HepG2 (cell line): ENCODE measurements around the gene CFAP70. TPM values are rescaled to one million over a fixed set of nuclear protein-coding genes. Genes with fewer than 3 reads are reported as not detected.

Source experiments
- ADNP ChIP-seq: sonication (generic); formaldehyde crosslinking; IDR thresholded peaks from 2 replicates; pipeline ENCODE4 v1.4.0; 2020; ENCODE audit warnings: missing genetic modification reagents
- ARNT2 ChIP-seq: sonication (generic); formaldehyde crosslinking; IDR thresholded peaks from 2 replicates; pipeline ENCODE4 v1.8.0; 2022; ENCODE audit warnings: mild to moderate bottlenecking, low read depth, missing genetic modification reagents, moderate library complexity
- ATF7-NPFF ChIP-seq: sonication (generic); formaldehyde crosslinking; IDR thresholded peaks from 2 replicates; pipeline ENCODE4 v1.8.1; 2023; ENCODE audit warnings: mild to moderate bottlenecking, low read depth, missing genetic modification reagents, moderate library complexity
- FOSL1 ChIP-seq: sonication (generic); formaldehyde crosslinking; IDR thresholded peaks from 2 replicates; pipeline ENCODE4 v1.9.0; 2021; ENCODE audit warnings: missing genetic modification reagents, borderline replicate concordance
- FOSL2 ChIP-seq: sonication (generic); formaldehyde crosslinking; IDR thresholded peaks from 2 replicates; pipeline ENCODE4 v1.4.0; 2020; ENCODE audit warnings: missing genetic modification reagents
- HMG20A ChIP-seq: IDR thresholded peaks from 2 replicates; pipeline ENCODE4 v1.6.1; 2016; ENCODE audit warnings: borderline replicate concordance
- LCORL ChIP-seq, 2 experiments: fragments of 450-650 bp in 1 of 2; sonication (generic) in 1 of 2; formaldehyde crosslinking in 1 of 2; IDR thresholded peaks; 2 replicates each; pipeline versions ENCODE4 v1.5.0 to v1.6.1; 2017 to 2020; ENCODE audit warnings: antibody characterized with exemption in 1 of 2, missing genetic modification reagents in 1 of 2
- MLLT10 ChIP-seq: sonication (generic); formaldehyde crosslinking; IDR thresholded peaks from 2 replicates; pipeline ENCODE4 v1.4.0; 2020; ENCODE audit warnings: missing genetic modification reagents
- MTA3 ChIP-seq: sonication (generic); formaldehyde crosslinking; IDR thresholded peaks from 2 replicates; pipeline ENCODE4 v1.4.0; 2020; ENCODE audit warnings: missing genetic modification reagents
- MZF1 ChIP-seq: sonication (generic); formaldehyde crosslinking; IDR thresholded peaks from 2 replicates; pipeline ENCODE4 v1.8.1; 2023; ENCODE audit warnings: mild to moderate bottlenecking, missing genetic modification reagents, borderline replicate concordance
- NKX3-1 ChIP-seq: sonication (generic); formaldehyde crosslinking; IDR thresholded peaks from 2 replicates; pipeline ENCODE4 v1.5.0; 2020; ENCODE audit warnings: missing genetic modification reagents
- RAD51 ChIP-seq: fragments of 450-650 bp; IDR thresholded peaks from 2 replicates; pipeline ENCODE4 v1.6.1; 2016; ENCODE audit warnings: borderline replicate concordance
- REPIN1 ChIP-seq: sonication (generic); formaldehyde crosslinking; IDR thresholded peaks from 2 replicates; pipeline ENCODE4 v1.8.0; 2022; ENCODE audit warnings: missing genetic modification reagents, low read depth, mild to moderate bottlenecking, borderline replicate concordance
- SATB2 ChIP-seq: sonication (generic); formaldehyde crosslinking; IDR thresholded peaks from 2 replicates; pipeline ENCODE4 v1.5.0; 2020; ENCODE audit warnings: missing genetic modification reagents
- TP53 ChIP-seq: sonication (generic); formaldehyde crosslinking; conservative IDR thresholded peaks from 2 replicates; pipeline ENCODE4 v1.4.0; 2020; ENCODE audit warnings: missing genetic modification reagents
- ZNF562 ChIP-seq: sonication (generic); formaldehyde crosslinking; IDR thresholded peaks from 2 replicates; pipeline ENCODE4 v1.8.0; 2022; ENCODE audit warnings: missing genetic modification reagents, borderline replicate concordance
- ZSCAN29 ChIP-seq: sonication (generic); formaldehyde crosslinking; conservative IDR thresholded peaks from 2 replicates; pipeline ENCODE4 v1.4.0; 2020; ENCODE audit warnings: mild to moderate bottlenecking, missing genetic modification reagents
- polyA plus RNA-seq, 8 experiments: library from polyadenylated mRNA; depleted of rRNA in 3 of 8; stranded (reverse) in 7 of 8; unstranded in 1 of 8; fragments of >200 nt; fragmentation: Illumina TruSeq in 4 of 8; extraction: Trizol in 4 of 8; gene quantifications; 2 replicates each; pipeline versions ENCODE4 v1.2.1 to v1.2.3, GENCODE V29; 2011 to 2016; ENCODE audit warnings: low read depth in 4 of 8, missing spikeins in 1 of 8, mixed read lengths in 1 of 8; ENCODE audit not compliant: insufficient read depth in 1 of 8
- total RNA-seq, 5 experiments: library from RNA; depleted of rRNA; stranded (reverse); fragments of >200 nt; fragmentation: Illumina TruSeq; extraction: Trizol; gene quantifications; 2 replicates each; pipeline ENCODE4 v1.2.3, GENCODE V29; 2016; ENCODE audit warnings: low read depth in 1 of 5
- TF ChIP-seq, protein P1 (sequence below): IDR thresholded peaks from 2 replicates; pipeline ENCODE4 v1.6.1; 2016
- TF ChIP-seq, protein P2 (sequence below): sonication (generic); formaldehyde crosslinking; IDR thresholded peaks from 2 replicates; pipeline ENCODE4 v1.8.1; 2022; ENCODE audit warnings: mild to moderate bottlenecking, missing genetic modification reagents
- TF ChIP-seq, protein P3 (sequence below): sonication (generic); formaldehyde crosslinking; IDR thresholded peaks from 2 replicates; pipeline ENCODE4 v1.8.0; 2022; ENCODE audit warnings: mild to moderate bottlenecking, missing genetic modification reagents, moderate library complexity
- TF ChIP-seq, protein P4 (sequence below): sonication (generic); formaldehyde crosslinking; conservative IDR thresholded peaks from 2 replicates; pipeline ENCODE4 v1.4.0; 2020; ENCODE audit warnings: mild to moderate bottlenecking, missing genetic modification reagents, moderate library complexity
- TF ChIP-seq, protein P5 (sequence below): sonication (generic); formaldehyde crosslinking; IDR thresholded peaks from 2 replicates; pipeline ENCODE4 v1.5.0; 2020; ENCODE audit warnings: missing genetic modification reagents

Gene CFAP70
- total and polyA plus RNA-seq, 2 of the 13 experiments (the other 11 are each of a cell fraction or from before 2014, with no cell fraction given) = 0.27 to 0.38 TPM

DNA sequence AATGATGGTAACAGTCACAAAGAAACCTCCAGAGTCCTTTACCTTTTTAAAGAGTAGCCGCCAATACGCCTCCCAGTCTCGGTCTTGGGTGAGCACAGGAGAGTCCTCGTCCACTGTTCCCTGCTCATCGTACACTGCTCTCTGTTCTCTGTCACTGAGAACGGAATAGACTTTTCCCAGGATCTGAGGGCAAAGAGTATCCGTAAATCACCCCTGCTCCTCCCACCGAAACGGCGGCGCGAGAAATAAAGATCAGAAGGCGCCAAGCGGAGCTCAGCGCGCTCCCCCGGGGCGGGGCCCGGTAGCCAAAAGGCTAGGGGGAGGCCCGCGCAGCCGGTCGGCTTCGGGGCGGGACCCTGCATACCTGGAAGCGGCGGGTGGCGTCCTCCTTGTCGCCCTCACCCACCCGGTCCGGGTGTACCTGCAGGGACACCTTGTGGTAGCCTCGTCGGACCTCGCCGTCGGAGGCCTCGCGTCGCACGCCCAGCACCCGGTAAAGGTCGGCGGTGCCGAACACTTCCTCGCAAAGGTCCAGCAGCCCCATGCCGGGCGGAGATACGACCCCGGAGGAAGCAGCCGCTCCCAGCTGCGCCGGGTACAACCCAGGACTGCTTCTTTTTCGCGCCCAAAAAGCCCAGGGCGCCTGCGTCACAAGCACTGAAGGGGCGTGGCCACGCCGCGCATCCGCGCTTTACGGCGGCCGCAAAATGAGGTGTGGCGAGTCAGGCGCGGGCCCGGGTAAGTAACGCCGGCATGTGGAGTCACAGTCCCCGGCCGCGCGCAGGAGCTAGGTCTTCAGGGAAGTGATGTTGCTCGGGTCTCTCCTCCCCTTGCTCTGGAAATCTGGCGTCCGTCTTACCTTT, 111.8 kb downstream of the CFAP70 start, which contains the start of gene DNAJC9 (continued):
- TF ChIP-seq, protein P1, sequence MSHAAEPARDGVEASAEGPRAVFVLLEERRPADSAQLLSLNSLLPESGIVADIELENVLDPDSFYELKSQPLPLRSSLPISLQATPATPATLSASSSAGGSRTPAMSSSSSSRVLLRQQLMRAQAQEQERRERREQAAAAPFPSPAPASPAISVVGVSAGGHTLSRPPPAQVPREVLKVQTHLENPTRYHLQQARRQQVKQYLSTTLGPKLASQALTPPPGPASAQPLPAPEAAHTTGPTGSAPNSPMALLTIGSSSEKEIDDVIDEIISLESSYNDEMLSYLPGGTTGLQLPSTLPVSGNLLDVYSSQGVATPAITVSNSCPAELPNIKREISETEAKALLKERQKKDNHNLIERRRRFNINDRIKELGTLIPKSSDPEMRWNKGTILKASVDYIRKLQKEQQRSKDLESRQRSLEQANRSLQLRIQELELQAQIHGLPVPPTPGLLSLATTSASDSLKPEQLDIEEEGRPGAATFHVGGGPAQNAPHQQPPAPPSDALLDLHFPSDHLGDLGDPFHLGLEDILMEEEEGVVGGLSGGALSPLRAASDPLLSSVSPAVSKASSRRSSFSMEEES = peak; percentile 53; the same call in 1 of the 2 replicates
- TF ChIP-seq ZSCAN29 (0 out of 2 replicates have a peak, but pooled peaks have one; percentile 72), NKX3-1 (CRISPR knock-in tag) (no peak), MZF1 (CRISPR knock-in tag) (no peak; the same call in 1 of the 2 replicates), REPIN1 (peak; percentile 94), RAD51 (no peak), ZNF562 (CRISPR knock-in tag) (no peak), HMG20A (no peak), MTA3 (no peak), SATB2 (CRISPR knock-in tag) (no peak; the same call in 1 of the 2 replicates), FOSL2 (CRISPR knock-in tag) (peak; percentile 70), ADNP (CRISPR knock-in tag) (no peak), MLLT10 (CRISPR knock-in tag) (no peak), LCORL (IDR thresholded peaks at IDR 0.05) (no peak), LCORL (CRISPR knock-in tag; IDR thresholded peaks at IDR 0.05) (peak; percentile 95), FOSL1 (CRISPR knock-in tag) (no peak), ARNT2 (CRISPR knock-in tag) (peak; percentile 95), ATF7-NPFF (peak; percentile 98), TP53 (CRISPR knock-in tag) (no peak)
- TF ChIP-seq, protein P2, sequence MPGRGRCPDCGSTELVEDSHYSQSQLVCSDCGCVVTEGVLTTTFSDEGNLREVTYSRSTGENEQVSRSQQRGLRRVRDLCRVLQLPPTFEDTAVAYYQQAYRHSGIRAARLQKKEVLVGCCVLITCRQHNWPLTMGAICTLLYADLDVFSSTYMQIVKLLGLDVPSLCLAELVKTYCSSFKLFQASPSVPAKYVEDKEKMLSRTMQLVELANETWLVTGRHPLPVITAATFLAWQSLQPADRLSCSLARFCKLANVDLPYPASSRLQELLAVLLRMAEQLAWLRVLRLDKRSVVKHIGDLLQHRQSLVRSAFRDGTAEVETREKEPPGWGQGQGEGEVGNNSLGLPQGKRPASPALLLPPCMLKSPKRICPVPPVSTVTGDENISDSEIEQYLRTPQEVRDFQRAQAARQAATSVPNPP (CRISPR knock-in tag) = peak; percentile 91
- TF ChIP-seq, protein P3, sequence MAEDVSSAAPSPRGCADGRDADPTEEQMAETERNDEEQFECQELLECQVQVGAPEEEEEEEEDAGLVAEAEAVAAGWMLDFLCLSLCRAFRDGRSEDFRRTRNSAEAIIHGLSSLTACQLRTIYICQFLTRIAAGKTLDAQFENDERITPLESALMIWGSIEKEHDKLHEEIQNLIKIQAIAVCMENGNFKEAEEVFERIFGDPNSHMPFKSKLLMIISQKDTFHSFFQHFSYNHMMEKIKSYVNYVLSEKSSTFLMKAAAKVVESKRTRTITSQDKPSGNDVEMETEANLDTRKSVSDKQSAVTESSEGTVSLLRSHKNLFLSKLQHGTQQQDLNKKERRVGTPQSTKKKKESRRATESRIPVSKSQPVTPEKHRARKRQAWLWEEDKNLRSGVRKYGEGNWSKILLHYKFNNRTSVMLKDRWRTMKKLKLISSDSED (CRISPR knock-in tag) = no peak
- TF ChIP-seq, protein P4, sequence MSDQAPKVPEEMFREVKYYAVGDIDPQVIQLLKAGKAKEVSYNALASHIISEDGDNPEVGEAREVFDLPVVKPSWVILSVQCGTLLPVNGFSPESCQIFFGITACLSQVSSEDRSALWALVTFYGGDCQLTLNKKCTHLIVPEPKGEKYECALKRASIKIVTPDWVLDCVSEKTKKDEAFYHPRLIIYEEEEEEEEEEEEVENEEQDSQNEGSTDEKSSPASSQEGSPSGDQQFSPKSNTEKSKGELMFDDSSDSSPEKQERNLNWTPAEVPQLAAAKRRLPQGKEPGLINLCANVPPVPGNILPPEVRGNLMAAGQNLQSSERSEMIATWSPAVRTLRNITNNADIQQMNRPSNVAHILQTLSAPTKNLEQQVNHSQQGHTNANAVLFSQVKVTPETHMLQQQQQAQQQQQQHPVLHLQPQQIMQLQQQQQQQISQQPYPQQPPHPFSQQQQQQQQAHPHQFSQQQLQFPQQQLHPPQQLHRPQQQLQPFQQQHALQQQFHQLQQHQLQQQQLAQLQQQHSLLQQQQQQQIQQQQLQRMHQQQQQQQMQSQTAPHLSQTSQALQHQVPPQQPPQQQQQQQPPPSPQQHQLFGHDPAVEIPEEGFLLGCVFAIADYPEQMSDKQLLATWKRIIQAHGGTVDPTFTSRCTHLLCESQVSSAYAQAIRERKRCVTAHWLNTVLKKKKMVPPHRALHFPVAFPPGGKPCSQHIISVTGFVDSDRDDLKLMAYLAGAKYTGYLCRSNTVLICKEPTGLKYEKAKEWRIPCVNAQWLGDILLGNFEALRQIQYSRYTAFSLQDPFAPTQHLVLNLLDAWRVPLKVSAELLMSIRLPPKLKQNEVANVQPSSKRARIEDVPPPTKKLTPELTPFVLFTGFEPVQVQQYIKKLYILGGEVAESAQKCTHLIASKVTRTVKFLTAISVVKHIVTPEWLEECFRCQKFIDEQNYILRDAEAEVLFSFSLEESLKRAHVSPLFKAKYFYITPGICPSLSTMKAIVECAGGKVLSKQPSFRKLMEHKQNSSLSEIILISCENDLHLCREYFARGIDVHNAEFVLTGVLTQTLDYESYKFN (CRISPR knock-in tag) = peak; percentile 52
- TF ChIP-seq, protein P5, sequence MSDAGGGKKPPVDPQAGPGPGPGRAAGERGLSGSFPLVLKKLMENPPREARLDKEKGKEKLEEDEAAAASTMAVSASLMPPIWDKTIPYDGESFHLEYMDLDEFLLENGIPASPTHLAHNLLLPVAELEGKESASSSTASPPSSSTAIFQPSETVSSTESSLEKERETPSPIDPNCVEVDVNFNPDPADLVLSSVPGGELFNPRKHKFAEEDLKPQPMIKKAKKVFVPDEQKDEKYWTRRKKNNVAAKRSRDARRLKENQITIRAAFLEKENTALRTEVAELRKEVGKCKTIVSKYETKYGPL (CRISPR knock-in tag) = no peak
